ENCODE results near the gene BMP7. TPM values are rescaled to one million over a fixed set of nuclear protein-coding genes. Genes with fewer than 3 reads are reported as not detected.

Gene BMP7
- total and polyA plus RNA-seq, 12 donors: 0.72 to 19.2 (median 4.1) TPM

GRCh38 chr20:57274846-57275245 lies 8.4 kb upstream of the BMP7 start:
- Histone ChIP-seq H3K36me3 (no peaks in the 10 kb centered on the region), H3K27ac (no peak overlapping the region), H3K9me3 (no peaks in the 10 kb centered on the region), H3K4me1 (no peaks in the 10 kb centered on the region), H3K27me3 (peaks cover 0 to 60% (median 19%) of the 10 kb centered on the region in 7 donors), H3K4me3 (no peak overlapping the region)
- ATAC-seq (no peak), DNase-seq (no peak)
- no peak for TF ChIP-seq CTCF (IDR thresholded peaks at IDR 0.05)
- WGBS, 2 donors: 63 to 78% methylated on average over 4 of the region's 4 CpGs
- intact Hi-C loops (cut with DNase I): no loop called here

- DNase-seq: no peak
- no peak overlapping the region for H3K4me3 ChIP-seq
- no peak overlapping the region for H3K27ac ChIP-seq
- no peaks in the 10 kb centered on the region for H3K36me3 ChIP-seq
- ATAC-seq: no peak
- no peaks in the 10 kb centered on the region for H3K4me1 ChIP-seq
- H3K9me3 ChIP-seq: no peaks in the 10 kb centered on the region
- peaks cover 0 to 56% (median 16%) of the 10 kb centered on the region in 7 donors for H3K27me3 ChIP-seq
- 82 to 84% methylated on average over 3 of the region's 3 CpGs for WGBS, 2 donors
- TF ChIP-seq CTCF (IDR thresholded peaks at IDR 0.05): no peak
- intact Hi-C loops (cut with DNase I): no loop called here
These were observed 7.9 kb upstream of the BMP7 start for GRCh38 chr20:57274299-57274698.

- Histone ChIP-seq H3K27me3 (peaks cover 0 to 63% (median 25%) of the 10 kb centered on the region in 7 donors), H3K27ac (no peak overlapping the region), H3K36me3 (no peaks in the 10 kb centered on the region), H3K4me1 (no peaks in the 10 kb centered on the region), H3K9me3 (no peaks in the 10 kb centered on the region), H3K4me3 (no peak overlapping the region)
- DNase-seq: no peak
- no peak for TF ChIP-seq CTCF (IDR thresholded peaks at IDR 0.05)
- intact Hi-C loops (cut with DNase I): no loop called here
- ATAC-seq: no peak
- WGBS, 2 donors: 46 to 58% methylated on average over 4 of the region's 4 CpGs
These were observed 6.6 kb upstream of the BMP7 start for GRCh38 chr20:57272883-57273535.

- DNase-seq (no peak), ATAC-seq (no peak)
- Histone ChIP-seq H3K27ac (no peak overlapping the region), H3K4me3 (no peak overlapping the region), H3K4me1 (peaks cover 0 to 9% (median 0%) of the 10 kb centered on the region in 9 donors), H3K9me3 (no peaks in the 10 kb centered on the region), H3K36me3 (no peaks in the 10 kb centered on the region), H3K27me3 (peaks cover 13 to 74% (median 51%) of the 10 kb centered on the region in 7 donors)
- intact Hi-C loops (cut with DNase I): no loop called here
- 56 to 72% methylated on average over 10 of the region's 10 CpGs for WGBS, 2 donors
- no peak for TF ChIP-seq CTCF (IDR thresholded peaks at IDR 0.05)
These were observed 4.0 kb upstream of the BMP7 start for GRCh38 chr20:57270204-57270984.
